Thyroid gland (tissue), 4 donors: ENCODE results near the gene FBXL7.

Experiments
- POLR2A ChIP-seq, 2 donors: fragments of 450-650 bp; IDR thresholded peaks; one replicate each; pipeline ENCODE4 v1.6.1; 2017; ENCODE audit warnings: antibody characterized with exemption in 2 of 2, mild to moderate bottlenecking in 2 of 2, moderate library complexity in 1 of 2
- TF ChIP-seq, protein P1 (sequence below), 6 experiments: fragments of 200-600 bp in 3 of 6; fragments of 450-650 bp in 3 of 6; sonication (generic) in 3 of 6; IDR thresholded peaks; one replicate each; pipeline ENCODE4 v1.5.1; 2016 to 2019; ENCODE audit warnings: antibody characterized with exemption in 6 of 6, mild to moderate bottlenecking in 2 of 6, inconsistent platforms in 1 of 6, moderate library complexity in 1 of 6

DNA sequence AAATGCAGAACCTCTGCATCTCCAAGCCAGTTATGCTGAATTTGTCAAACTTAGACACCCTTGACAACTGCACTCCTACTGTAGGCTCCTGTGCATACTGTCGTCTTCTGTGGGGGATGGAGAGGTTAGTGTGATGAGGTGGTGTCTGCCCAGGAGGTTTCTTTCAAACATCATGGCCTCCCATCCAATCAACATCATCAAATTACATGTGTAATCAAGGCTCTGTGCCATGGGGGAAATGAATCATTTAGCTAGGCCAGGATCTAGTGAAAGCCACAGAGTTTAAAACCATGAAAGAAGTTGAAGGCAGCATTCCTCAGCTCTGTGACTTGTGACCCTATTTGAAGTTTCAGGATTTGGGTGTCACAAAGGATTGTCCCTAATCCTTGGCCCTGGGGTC lies 439.0 kb downstream of the FBXL7 start:
- TF ChIP-seq, protein P1, sequence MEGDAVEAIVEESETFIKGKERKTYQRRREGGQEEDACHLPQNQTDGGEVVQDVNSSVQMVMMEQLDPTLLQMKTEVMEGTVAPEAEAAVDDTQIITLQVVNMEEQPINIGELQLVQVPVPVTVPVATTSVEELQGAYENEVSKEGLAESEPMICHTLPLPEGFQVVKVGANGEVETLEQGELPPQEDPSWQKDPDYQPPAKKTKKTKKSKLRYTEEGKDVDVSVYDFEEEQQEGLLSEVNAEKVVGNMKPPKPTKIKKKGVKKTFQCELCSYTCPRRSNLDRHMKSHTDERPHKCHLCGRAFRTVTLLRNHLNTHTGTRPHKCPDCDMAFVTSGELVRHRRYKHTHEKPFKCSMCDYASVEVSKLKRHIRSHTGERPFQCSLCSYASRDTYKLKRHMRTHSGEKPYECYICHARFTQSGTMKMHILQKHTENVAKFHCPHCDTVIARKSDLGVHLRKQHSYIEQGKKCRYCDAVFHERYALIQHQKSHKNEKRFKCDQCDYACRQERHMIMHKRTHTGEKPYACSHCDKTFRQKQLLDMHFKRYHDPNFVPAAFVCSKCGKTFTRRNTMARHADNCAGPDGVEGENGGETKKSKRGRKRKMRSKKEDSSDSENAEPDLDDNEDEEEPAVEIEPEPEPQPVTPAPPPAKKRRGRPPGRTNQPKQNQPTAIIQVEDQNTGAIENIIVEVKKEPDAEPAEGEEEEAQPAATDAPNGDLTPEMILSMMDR (IDR thresholded peaks at IDR 0.05) = no peak
- TF ChIP-seq POLR2A (IDR thresholded peaks at IDR 0.05) = no peak
